ENCODE data around the gene IL9.

The IL9 gene

DNA sequence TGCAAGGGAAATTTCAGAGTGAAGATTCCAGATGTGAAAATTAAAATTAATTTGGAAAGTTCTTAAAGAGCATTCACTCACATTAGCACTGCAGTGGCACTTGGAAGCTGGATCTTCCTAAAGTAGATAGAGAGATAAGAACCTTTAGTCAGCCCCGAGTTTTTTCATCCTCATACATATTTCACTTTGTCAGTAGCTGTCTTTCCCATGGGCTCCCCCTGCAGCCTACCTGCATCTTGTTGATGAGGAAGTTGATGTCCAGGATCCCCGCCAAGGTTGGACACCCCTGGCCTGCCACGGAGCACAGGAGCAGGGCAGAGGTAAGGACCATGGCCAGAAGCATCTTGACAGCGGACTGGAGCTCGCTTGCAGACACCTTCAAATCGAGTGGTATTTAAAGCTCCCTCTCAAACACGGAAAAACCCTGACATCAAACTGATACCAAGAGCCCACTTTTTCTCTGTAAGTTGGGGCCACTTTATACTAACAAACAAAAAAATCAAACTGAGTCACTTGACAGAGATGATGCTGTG is at the start of gene IL9:
IL9 (minus strand) TSS at position 368 of the 533 bp plus-strand sequence; CDS start at position 343, 25 bp downstream.
- DNase-seq: no peak

GRCh38 chr5:135944967-135945560 is 49.4 kb upstream of the IL9 start:
- DNase-seq: no peak

GRCh38 chr5:135944564-135944963 is 48.9 kb upstream of the IL9 start:
- no peak for DNase-seq

- no peak for DNase-seq
These were observed 46.6 kb upstream of the IL9 start for GRCh38 chr5:135942202-135942771.

GRCh38 chr5:135941711-135942110 is 46.1 kb upstream of the IL9 start:
- no peak for DNase-seq

DNA sequence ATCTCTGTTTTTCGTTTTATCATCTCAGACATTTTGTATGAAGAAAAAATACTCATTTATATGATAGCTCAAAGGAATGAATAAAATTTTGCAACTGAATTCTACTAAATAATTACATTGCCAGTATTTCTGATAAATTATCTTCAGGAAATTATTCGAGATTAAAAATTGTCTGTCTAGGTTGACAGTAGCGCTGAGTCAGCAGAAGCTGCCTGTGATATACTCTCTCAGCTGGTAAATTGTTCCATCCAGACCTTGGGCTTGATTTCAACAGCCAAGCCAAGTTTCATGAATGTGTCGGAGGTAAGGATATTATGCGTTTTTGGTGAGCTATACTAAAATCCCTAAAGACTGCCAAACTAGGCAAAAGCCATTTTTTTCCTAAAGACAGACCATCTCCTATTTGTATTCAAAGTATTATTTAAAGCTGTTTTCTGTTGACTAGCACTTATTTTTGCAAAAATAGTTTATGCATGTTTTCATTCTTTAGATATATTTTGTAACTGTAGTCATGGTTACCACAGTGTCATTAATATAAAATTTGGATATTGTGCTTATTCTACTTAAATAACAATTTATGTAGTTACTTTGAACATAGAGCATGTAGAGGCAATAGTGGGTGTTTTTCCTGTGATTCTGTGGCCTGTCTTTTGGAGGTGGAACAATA is 41.7 kb upstream of the IL9 start:
- DNase-seq: no peak

DNA sequence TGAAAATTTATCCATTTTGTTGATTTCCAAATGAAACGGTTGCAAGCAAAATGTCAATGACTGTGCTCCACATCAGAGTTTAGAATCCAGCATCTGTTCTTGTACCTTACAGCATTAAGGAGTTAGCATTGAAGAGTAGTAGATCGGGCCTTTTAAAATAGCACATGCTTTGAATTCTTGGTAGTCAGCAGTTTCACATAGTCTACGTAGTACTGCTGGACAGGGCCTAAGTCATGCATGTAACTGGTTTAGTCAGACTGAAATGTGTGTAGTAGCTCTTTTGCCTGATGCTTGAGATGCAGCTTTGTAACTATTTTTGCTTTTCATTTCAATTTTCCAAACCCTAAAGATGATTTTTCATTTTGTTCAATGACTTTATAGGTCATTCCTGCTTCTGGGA is 39.3 kb upstream of the IL9 start:
- no peak for DNase-seq

GRCh38 chr5:135930949-135931295 is 35.3 kb upstream of the IL9 start:
- DNase-seq: no peak

- no peak for DNase-seq
These were observed 34.6 kb upstream of the IL9 start for GRCh38 chr5:135930029-135930948.

DNA sequence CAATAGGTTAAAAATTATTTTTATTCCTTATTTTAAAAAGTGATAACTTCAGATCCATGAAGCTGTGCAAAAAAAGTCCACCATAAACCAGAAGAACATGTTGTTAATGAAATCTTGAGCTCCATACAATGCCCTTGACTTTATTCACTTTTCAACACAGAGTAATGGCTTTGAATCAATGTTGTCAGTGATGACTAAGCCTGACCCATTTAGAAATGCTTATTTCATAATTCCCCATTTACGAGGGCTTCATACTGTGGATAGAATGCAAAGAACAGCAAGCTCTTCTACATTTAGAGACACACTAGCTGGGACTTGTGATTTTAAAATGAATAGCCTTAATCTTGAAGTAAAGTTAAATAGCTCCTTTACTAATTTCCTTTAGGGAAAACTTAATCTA is 25.7 kb upstream of the IL9 start:
- DNase-seq: no peak

DNA sequence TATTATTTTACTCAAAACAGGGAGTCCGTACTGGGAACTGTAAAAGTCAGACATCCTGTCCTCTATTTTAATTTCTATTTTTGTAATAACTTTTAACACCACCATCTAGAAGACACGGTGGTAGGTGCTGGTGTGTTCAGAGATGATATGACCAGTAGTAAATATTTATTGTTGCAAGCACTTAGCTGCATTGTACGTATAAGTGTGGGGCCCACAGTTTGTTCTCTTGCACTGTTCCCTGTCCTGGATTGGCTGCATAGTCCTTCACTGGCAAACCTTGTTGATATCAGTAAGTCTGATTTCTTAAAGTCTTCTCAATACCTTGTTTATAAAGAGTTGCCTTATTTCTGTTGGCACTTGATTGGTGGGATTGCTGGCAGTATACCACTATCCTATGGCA is 24.6 kb upstream of the IL9 start:
- DNase-seq: no peak

DNA sequence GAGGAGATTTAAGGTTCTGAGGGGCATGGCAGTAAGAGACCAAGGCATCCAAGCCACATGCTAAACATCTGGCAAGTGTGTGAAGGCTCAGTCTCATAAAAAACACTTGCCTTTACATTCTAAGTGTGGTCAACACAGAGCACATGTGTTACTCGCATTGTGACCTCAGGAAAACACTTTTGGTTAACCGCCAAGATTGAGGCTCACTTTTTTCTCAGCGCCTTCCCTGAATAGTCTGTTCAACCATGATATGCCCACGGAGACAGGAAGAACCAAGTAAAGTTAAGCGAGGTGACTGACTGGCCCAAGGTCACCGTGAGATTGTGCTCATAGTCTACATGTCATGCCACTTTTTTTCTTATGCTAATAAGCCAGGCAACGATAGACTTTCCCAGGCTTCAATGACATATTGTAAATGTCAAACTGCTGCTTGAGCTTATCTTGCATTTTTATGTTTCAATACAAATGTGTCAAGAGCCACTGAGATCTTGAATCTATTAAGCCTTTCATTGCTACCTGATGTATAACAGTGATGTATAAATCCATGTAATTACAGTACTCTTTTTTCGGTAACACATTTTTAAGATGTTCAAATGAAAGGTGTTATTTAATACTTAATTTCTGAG is 21.1 kb upstream of the IL9 start:
- DNase-seq: no peak

DNA sequence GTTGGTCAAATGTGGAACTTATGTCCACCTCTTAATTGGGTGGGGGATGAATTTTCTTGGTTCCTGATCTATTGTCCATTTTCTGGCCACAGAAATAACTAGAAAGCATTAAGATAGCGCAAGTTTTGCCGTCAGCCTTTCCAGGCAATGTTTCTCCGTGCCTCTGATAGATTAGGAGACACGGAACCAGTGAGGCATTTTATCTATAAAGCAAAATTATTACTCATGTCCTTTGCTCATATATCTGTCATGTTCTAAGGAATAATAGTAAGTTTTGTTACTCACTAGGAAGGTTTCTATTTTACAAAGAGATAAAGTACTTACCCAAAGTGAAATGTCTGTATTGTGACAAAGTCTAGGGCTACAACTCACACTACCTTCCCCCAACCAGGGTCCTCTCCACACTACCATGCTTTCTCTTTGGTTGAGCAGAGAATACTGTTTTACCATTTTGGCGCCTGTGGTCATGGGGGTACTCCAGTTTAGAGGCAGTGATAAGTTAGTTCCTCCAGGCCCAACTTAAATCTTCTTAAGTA is 19.9 kb upstream of the IL9 start:
- no peak for DNase-seq

- no peak for DNase-seq
These were observed 18.3 kb upstream of the IL9 start for GRCh38 chr5:135913713-135914626.

- no peak for DNase-seq
These were observed 9.5 kb upstream of the IL9 start for GRCh38 chr5:135905144-135905543.

DNA sequence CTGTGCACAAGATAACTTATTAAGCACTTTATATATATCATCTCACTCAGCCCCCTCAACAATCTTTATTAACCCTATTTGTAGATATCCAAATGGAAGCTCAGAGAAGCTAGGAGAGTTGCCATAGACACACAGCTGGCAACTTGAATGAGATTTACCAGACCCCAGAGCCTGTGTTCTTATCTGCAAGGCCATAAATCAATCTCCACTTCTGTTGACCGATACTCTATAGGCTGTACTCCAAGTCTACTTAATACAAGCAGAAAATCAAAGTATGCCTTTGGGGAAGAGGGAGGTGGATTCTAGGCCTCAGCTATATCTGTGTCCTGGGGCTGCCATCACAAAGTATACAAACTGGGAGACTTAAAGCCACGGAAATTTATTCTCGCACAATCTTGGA is 6.0 kb upstream of the IL9 start:
- no peak for DNase-seq

- no peak for DNase-seq
These were observed 4.6 kb upstream of the IL9 start for GRCh38 chr5:135900276-135900675.

DNA sequence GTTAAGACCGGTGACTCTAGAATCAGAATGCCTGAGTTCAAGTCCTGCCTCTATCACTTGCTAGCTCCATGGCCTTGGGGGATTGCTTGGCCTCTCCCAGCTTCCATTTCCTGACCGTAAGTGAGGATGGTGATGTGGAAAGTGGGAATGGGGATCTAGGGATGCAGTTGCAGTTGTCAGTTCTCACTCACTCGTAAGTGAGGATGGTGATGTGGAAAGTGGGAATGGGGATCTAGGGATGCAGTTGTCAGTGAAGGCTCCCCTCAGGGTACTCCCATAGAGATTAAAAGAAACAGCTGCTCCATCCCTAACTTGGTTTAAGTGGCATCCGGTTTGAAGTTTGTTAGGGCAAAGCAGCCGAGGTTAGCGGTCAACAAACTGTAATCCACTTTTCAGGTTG is 3.0 kb upstream of the IL9 start:
- DNase-seq: no peak

DNA sequence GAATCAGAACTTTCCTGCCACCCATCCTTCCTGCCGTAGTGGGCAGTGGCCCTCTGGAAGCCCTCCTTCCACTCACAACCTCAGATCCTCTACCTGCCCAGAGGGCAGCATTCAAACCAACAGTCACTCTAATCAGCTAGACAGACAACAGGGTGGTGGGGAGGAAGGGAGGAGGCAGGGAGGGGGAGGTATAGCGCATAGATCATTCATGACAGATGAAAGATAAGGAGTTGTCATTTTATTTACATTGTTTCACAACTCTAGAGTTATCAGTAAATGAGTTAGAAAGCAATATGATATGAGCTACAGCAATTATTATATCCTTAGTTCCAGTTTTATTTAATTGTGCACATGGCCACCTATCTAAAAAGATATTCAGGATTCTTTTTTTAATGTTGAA is 852 bp downstream of the IL9 start:
- no peak for DNase-seq

DNA sequence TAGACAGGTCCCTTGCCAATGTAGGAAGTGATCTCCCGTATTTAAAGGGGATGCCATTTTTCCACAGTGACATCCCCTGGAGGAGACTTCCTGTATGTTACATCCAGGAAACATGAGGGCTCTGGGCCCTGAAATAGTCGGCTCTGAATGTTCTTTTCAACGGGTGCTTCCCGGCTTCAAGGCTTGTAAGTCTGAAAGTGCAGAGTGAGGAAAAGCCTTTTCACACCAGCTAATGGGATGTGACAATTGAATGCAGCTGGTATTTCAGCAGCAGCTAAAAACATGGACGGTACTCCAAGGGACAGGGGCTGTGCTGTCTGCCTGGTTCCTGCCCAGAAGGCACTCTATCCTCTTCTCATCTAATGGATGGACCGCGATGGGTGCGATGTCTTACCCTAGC is 1.4 kb downstream of the IL9 start:
- no peak for DNase-seq

- DNase-seq: no peak
These were observed 3.9 kb downstream of the IL9 start for GRCh38 chr5:135891791-135892190.

- DNase-seq: no peak
These were observed 4.4 kb downstream of the IL9 start for GRCh38 chr5:135891268-135891667.
